VCaP (cell line): ENCODE data around the gene EYA4.

Experiments
- H3K27ac ChIP-seq: fragments of 450-650 bp; 2 replicates; pipeline ENCODE4 v1.5.1; 2017
- TF ChIP-seq, protein P1 (sequence below): fragments of 450-650 bp; conservative IDR thresholded peaks from 2 replicates; pipeline ENCODE4 v1.5.1; 2017; ENCODE audit warnings: mild to moderate bottlenecking, moderate library complexity

EYA4 gene

DNA sequence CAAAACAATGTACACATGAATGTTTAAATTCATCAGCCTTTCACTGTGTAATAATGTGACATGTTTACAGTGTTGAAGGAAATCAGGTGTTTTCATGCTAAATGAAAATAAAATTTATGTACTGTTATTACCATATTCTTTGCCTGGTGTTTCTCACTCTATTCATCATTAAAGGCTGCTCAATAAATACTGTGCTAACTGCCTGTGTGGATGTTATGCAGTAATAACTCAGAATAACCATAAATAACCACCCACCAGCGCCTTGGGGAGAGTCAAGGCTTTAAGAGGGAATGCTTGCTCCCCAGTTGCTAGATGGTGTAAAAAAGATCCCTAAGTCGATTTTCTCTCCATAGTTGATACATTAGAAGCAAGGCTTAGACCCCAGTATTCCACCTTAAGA is 299.9 kb downstream of the EYA4 start:
- TF ChIP-seq, protein P1, sequence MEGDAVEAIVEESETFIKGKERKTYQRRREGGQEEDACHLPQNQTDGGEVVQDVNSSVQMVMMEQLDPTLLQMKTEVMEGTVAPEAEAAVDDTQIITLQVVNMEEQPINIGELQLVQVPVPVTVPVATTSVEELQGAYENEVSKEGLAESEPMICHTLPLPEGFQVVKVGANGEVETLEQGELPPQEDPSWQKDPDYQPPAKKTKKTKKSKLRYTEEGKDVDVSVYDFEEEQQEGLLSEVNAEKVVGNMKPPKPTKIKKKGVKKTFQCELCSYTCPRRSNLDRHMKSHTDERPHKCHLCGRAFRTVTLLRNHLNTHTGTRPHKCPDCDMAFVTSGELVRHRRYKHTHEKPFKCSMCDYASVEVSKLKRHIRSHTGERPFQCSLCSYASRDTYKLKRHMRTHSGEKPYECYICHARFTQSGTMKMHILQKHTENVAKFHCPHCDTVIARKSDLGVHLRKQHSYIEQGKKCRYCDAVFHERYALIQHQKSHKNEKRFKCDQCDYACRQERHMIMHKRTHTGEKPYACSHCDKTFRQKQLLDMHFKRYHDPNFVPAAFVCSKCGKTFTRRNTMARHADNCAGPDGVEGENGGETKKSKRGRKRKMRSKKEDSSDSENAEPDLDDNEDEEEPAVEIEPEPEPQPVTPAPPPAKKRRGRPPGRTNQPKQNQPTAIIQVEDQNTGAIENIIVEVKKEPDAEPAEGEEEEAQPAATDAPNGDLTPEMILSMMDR, result no peak
- H3K27ac ChIP-seq, result no peak overlapping the region

DNA sequence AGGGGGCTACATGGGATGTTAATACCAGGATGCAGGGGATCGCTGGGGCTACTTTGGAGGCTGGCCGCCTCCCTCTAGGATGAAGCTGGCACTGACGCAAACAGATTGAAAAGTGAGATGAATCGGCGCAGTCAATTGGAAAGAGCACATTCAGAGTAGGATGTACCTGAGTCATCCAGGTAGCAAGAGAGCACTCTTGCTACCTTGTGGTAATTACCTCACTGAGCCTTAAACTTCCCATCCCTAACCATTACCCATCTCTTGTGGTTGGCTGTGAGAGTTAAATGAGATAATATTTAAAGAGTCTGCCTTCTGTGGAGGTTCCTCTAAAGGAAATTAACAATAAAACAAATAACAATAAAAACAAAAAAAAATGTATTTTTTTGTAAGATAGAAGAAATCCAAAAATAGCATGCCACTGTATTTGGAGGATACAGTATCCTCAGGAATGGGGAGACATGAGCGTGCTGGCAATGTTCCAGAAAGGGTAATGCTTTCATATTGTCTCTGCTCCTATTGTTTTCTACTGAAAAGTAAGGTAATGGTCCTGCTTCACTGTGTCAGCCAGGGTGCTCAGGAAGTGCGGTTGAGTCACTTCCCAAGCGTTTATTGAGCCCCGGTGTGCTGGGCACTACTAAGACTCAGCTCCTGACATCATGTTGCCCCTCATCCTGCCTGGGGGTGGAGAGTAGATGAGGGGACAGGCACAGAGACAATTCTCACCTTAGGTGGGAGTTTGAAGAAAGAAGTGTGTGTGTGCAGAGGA is 301.1 kb downstream of the EYA4 start:
- H3K27ac ChIP-seq, result no peak overlapping the region
- TF ChIP-seq, protein P1, result no peak

DNA sequence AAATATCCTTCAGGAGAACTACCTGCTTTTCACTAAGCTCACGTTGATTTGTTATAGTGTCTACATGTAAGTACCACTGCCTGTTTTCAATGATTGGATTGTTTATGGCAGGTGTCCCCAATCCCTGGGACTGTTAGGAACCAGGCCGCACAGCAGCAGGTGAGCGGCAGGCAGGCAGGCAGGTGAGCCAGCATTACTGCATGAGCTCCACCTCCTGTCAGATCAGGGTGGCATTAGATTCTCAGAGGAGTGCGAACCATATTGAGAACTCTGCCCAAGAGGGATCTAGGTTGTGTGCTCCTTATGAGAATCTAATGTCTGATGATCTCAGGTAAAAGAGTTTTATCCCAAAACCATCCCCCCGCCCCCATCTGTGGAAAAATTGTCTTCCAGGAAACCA is 303.3 kb downstream of the EYA4 start:
- TF ChIP-seq, protein P1, result no peak
- H3K27ac ChIP-seq, result no peak overlapping the region

DNA sequence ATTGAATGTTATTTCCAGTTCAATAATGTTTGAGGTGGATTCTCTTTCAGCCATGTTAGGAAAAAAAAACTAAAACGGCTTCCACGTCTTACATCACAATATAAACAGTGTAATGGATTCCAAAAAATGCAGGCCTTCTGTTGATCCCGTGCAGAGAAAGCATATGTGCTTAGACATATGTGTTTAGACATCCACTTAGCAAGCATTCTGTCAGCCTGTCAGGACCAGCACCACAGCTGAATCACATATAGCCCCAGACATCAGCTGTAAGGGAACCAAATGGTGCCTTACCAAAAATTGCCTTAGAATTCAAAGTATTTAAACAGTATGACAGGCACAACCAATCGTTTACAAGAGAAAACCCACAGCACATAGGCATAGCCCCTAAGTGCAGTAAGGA is 304.9 kb downstream of the EYA4 start:
- TF ChIP-seq, protein P1, result no peak
- H3K27ac ChIP-seq, result no peak overlapping the region

DNA sequence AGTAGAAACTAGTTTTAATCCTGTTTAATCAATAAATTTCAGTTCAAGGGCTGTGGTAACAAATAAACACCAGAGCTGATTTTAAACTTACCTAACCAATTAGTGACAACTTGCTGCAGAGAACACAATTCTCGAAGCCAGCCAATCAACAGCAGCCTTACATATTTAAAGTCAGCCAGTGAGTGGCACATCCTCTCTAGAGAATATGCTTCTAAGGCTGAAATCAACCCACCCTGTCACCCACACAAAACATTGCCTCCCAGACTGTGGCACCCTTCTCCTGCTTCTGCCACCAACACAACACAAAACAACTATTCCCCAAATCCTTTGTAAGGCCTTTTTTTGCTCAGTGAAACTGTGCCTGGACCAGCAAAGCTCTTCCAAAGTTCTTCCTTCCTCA is 306.0 kb downstream of the EYA4 start:
- TF ChIP-seq, protein P1, result no peak
- H3K27ac ChIP-seq, result no peak overlapping the region

DNA sequence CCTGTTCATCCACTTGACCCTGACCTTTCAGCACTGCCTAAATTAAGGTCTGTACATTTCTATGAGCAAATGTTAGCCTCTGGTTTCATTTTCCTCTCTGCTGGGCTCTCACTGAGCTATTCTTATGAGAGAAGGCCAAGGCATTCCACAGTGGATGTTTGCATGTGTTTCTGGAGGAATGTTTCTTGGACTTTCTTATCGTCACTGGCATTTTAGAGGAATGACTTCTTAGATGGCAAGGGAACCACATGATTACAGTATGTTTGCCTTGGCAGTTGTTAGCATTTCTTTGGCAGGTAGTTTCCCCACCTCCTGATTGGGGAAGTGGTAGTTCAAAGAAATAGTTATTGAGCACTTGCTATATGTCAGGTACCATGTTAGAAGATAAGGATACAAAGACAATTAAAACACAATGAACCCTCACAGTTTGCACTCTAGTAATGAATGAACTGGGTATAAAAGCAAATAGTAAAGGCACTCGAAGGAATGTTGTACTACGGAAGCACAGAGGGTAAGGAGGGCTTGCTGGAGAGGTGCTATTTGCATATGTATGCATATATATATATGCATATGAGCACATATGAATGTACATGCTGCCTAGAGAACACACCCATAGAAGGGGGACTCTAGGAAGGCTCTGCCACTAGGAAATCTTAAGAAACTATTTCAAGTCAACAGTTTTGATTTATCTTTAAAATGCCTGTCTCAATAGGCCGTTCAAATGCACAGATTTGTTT is 307.4 kb downstream of the EYA4 start:
- H3K27ac ChIP-seq, result no peak overlapping the region
- TF ChIP-seq, protein P1, result no peak

DNA sequence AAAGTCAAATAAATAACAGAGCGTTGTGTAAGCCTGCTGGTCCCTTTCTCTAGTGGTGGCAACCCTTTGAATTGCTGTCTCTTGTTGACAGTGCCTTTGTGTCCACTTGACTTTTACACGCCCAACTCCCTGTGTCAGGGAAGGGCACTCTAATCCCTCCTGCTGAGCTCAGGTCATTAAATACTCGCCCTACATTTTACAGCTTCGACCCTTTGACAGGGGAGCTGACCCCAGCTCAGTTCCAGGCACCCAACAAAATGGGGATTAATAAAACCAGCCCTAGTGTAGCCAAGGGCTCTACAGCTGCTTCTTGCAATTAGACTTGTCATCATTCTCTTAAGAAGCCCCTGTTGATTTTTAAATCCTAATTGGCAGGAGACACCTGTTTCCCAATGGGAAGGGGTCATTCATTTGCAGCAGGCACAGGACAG is 308.2 kb downstream of the EYA4 start:
- H3K27ac ChIP-seq, result no peak overlapping the region
- TF ChIP-seq, protein P1, result no peak
